Motor neuron (in vitro differentiated cells): ENCODE results near the gene HOXD9. TPM values are rescaled to one million over a fixed set of nuclear protein-coding genes. Genes with fewer than 3 reads are reported as not detected.

Experiments used
- ATAC-seq, 8 experiments: fragments of 200-7000 bp; cut with Tn5 transposase; replicated peaks in 6 of 8; 2 replicates each; pipeline ENCODE4 v1.8.0; 2021; ENCODE audit warnings: mild to moderate bottlenecking in 8 of 8, moderate library complexity in 8 of 8
- H3K27ac ChIP-seq, 2 donors: fragments of 250-450 bp; sonication (Bioruptor Pico); 2 replicates each; pipeline ENCODE4 v1.9.0; 2021; ENCODE audit warnings: antibody characterized with exemption in 2 of 2, mild to moderate bottlenecking in 2 of 2, moderate library complexity in 1 of 2
- H3K4me1 ChIP-seq, 2 donors: fragments of 250-450 bp; sonication (Bioruptor Pico); replicated peaks in 1 of 2; 2 replicates each; pipeline ENCODE4 v1.6.1; 2021; ENCODE audit warnings: antibody characterized with exemption in 2 of 2, mild to moderate bottlenecking in 2 of 2, moderate library complexity in 1 of 2
- H3K4me3 ChIP-seq, 5 donors: fragments of 250-450 bp; sonication (Bioruptor Pico); 2 replicates each; pipeline ENCODE4 v1.9.0; 2021; ENCODE audit warnings: antibody characterized with exemption in 5 of 5, mild to moderate bottlenecking in 5 of 5, moderate library complexity in 4 of 5
- WGBS, 10 experiments: fragments of 450-650 bp; shearing (Covaris generic); methylation state at CpG; one replicate each; pipeline ENCODE4 v1.0.0; 2022; 5-methylcytosine and 5-hydroxymethylcytosine counted together
- in situ Hi-C, 9 experiments: fragments of 400-800 bp; cut with MboI; loops; one replicate each; pipeline ENCODE4 v1.15.0; 2021; ENCODE audit warnings: low sequenced_read_pairs in 9 of 9, low pct_unique_long_range_greater_than_20kb in 2 of 9; ENCODE audit not compliant: unreplicated experiment in 9 of 9
- total RNA-seq, 8 experiments: library from RNA; unstranded; fragments of 300-600 nt; gene quantifications; 2 replicates each; pipeline versions ENCODE4 v1.2.3 to v1.2.4, GENCODE V29; 2022

Gene HOXD9
- total RNA-seq, 8 experiments from 2014 or later = 2.9 to 11.9 (median 5.7) TPM

GRCh38 chr2:176088048-176088936 is 34.2 kb upstream of the HOXD9 start:
- Histone ChIP-seq H3K4me3 (peak overlapping the region in 4 of 5 donors; percentile 12 to 30 (median 27)), H3K27ac (no peak overlapping the region), H3K4me1 (peaks cover 12 to 15% of the 10 kb centered on the region in 2 donors)
- 1 to 44% (median 4%) methylated on average over 2 to 26 of the region's 49 CpGs; no CpG with 5 or more reads in 2 of the 10 experiments for WGBS, 10 experiments
- ATAC-seq = peak; percentile 43 to 76 (median 64)
- in situ Hi-C loops = loop anchor here in 8 of 9 experiments (10.0 to 25.0 kb wide), 8 partner anchors 401 to 1401 kb away; no protein-coding TSS in a partner anchor

GRCh38 chr2:176088937-176089842 is 33.3 kb upstream of the HOXD9 start:
- ATAC-seq = no peak
- H3K4me3 ChIP-seq = no peak overlapping the region
- no peak overlapping the region for H3K27ac ChIP-seq
- H3K4me1 ChIP-seq = peaks cover 12 to 15% of the 10 kb centered on the region in 2 donors
- in situ Hi-C loops = loop anchor here in 8 of 9 experiments (10.0 to 25.0 kb wide), 8 partner anchors 402 to 1402 kb away; no protein-coding TSS in a partner anchor
- WGBS, 10 experiments = 0 to 55% (median 9%) methylated on average over 1 to 6 of the region's 6 CpGs; no CpG with 5 or more reads in 2 of the 10 experiments

GRCh38 chr2:176089843-176090395 is 32.6 kb upstream of the HOXD9 start:
- no peak for ATAC-seq
- peaks cover 12 to 13% of the 10 kb centered on the region in 2 donors for H3K4me1 ChIP-seq
- H3K4me3 ChIP-seq = no peak overlapping the region
- in situ Hi-C loops = loop anchor here in 8 of 9 experiments (10.0 to 25.0 kb wide), 8 partner anchors 403 to 1403 kb away; no protein-coding TSS in a partner anchor
- H3K27ac ChIP-seq = no peak overlapping the region

- Histone ChIP-seq H3K4me3 (no peak overlapping the region), H3K4me1 (peaks cover 3 to 12% of the 10 kb centered on the region in 2 donors), H3K27ac (no peak overlapping the region)
- no peak for ATAC-seq
- whole genome bisulfite sequencing, 10 experiments = 10 to 61% (median 27%) methylated on average over 1 to 5 of the region's 5 CpGs
- in situ Hi-C loops = loop anchor here in 8 of 9 experiments (25.0 kb wide), 6 partner anchors 404 to 1404 kb away; no protein-coding TSS in a partner anchor
These were observed 31.7 kb upstream of the HOXD9 start for GRCh38 chr2:176090862-176091261.

GRCh38 chr2:176091329-176092258 is 30.9 kb upstream of the HOXD9 start:
- in situ Hi-C loops = loop anchor here in 8 of 9 experiments (25.0 kb wide), 6 partner anchors 404 to 1404 kb away; no protein-coding TSS in a partner anchor
- Histone ChIP-seq H3K27ac (no peak overlapping the region), H3K4me3 (no peak overlapping the region), H3K4me1 (peaks cover 0 to 9% of the 10 kb centered on the region in 2 donors)
- ATAC-seq = no peak
- WGBS, 10 experiments = 0 to 100% (median 9%) methylated on average over 2 to 17 of the region's 31 CpGs

GRCh38 chr2:176092270-176093144 is 30.0 kb upstream of the HOXD9 start, which contains the start of gene HOXD13:
HOXD13 (plus strand) TSS chr2:176092721; CDS start chr2:176092891, 170 bp downstream.
- peak; percentile 51 to 78 (median 70) for ATAC-seq
- H3K4me1 ChIP-seq = peaks cover 0 to 9% of the 10 kb centered on the region in 2 donors
- H3K4me3 ChIP-seq = peak within 1 kb of the TSS; percentile 21 to 42 (median 25)
- WGBS, 10 experiments = 0 to 8% (median 3%) methylated on average over 1 to 16 of the region's 95 CpGs; no CpG with 5 or more reads in 7 of the 10 experiments
- no peak within 1 kb of the TSS for H3K27ac ChIP-seq
- in situ Hi-C loops = loop anchor here in 8 of 9 experiments (25.0 kb wide), 6 partner anchors 405 to 1405 kb away; no protein-coding TSS in a partner anchor

GRCh38 chr2:176093145-176093897 is 29.2 kb upstream of the HOXD9 start:
- no peak overlapping the region for H3K27ac ChIP-seq
- peak overlapping the region; percentile 21 to 42 (median 25) for H3K4me3 ChIP-seq
- peak; percentile 32 to 61 (median 38) for ATAC-seq
- H3K4me1 ChIP-seq = peaks cover 5 to 6% of the 10 kb centered on the region in 2 donors
- in situ Hi-C loops = loop anchor here in 8 of 9 experiments (25.0 kb wide), 6 partner anchors 406 to 1406 kb away; no protein-coding TSS in a partner anchor
- WGBS, 10 experiments = 4 to 100% (median 21%) methylated on average over 1 to 21 of the region's 53 CpGs; no CpG with 5 or more reads in 2 of the 10 experiments

- no peak for ATAC-seq
- in situ Hi-C loops = loop anchor here in 8 of 9 experiments (25.0 kb wide), 6 partner anchors 407 to 1407 kb away; no protein-coding TSS in a partner anchor
- Histone ChIP-seq H3K4me1 (peaks cover 5 to 12% of the 10 kb centered on the region in 2 donors), H3K4me3 (no peak overlapping the region), H3K27ac (no peak overlapping the region)
- WGBS, 10 experiments = 0 to 72% (median 16%) methylated on average over 2 to 8 of the region's 8 CpGs; no CpG with 5 or more reads in 2 of the 10 experiments
These were observed 28.6 kb upstream of the HOXD9 start for GRCh38 chr2:176093898-176094249.

- WGBS, 10 experiments = 0 to 100% (median 9%) methylated on average over 1 to 10 of the region's 12 CpGs; no CpG with 5 or more reads in 1 of the 10 experiments
- H3K4me3 ChIP-seq = no peak overlapping the region
- no peak overlapping the region for H3K27ac ChIP-seq
- no peak for ATAC-seq
- peaks cover 5 to 12% of the 10 kb centered on the region in 2 donors for H3K4me1 ChIP-seq
- in situ Hi-C loops = loop anchor here in 8 of 9 experiments (25.0 kb wide), 6 partner anchors 407 to 1407 kb away; no protein-coding TSS in a partner anchor
These were observed 28.2 kb upstream of the HOXD9 start for GRCh38 chr2:176094349-176094748.

GRCh38 chr2:176095421-176095820 is 27.1 kb upstream of the HOXD9 start:
- in situ Hi-C loops = loop anchor here in 8 of 9 experiments (25.0 kb wide), 6 partner anchors 408 to 1408 kb away; no protein-coding TSS in a partner anchor
- WGBS, 10 experiments = 11 to 92% (median 28%) methylated on average over 1 to 5 of the region's 5 CpGs
- Histone ChIP-seq H3K27ac (no peak overlapping the region), H3K4me1 (peaks cover 5 to 14% of the 10 kb centered on the region in 2 donors), H3K4me3 (no peak overlapping the region)
- no peak for ATAC-seq
